HG03378 (cell line): ENCODE measurements around the gene PGM5.

Experiments used
- ATAC-seq: cut with Tn5 transposase; IDR thresholded peaks from one replicate; pipeline ENCODE4 v1.9.1; 2021; ENCODE audit warnings: mild to moderate bottlenecking, moderate library complexity; ENCODE audit not compliant: unreplicated experiment

PGM5 gene

GRCh38 chr9:68575817-68576216, 219.4 kb downstream of the PGM5 start:
- ATAC-seq = no peak

DNA sequence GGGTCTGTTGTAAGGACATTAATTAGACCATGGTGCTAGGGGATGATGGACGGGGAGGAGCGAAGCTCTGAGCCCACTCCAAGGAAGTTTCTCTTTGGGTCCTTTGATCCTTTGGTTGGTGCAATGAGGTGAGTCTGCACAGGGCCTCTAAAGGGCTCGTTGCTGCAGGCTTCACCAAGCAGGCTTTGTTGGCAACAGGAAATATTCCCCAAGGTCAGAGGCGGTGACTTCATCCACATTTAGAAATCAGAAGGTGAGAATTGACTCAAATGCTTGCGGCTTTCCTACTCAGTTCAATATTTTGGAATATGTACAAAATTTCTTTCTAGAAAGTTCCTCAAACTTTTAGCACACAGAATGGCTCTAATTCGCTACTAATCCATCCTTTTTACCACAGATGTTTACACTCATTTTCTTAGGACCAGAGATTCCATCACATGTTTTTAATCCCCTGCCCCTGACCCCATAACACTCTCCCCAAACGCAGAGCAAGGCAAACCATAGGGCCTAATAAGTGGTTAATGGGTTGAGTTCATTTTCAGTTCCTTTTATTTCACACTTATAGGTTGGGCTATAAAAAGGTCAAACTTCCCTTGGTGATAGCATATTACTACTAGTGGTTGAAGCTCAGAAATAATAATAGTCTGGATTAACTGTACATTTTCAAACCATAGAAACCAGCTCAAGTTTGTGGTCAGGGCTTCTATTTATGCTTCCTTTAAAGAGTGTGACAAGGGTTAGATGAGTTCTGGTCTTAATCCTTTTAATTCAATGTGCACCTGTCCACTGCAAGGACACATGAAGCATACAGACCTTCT, 221.6 kb downstream of the PGM5 start:
- ATAC-seq = peak; percentile 93
